CD4-positive, alpha-beta T cell treated with Interferon alpha-2 for 1 hour (primary cell): ENCODE results near the gene ST3GAL4.
A peak's percentile ranks its signal among the peaks of the same experiment; 100 is the strongest.
"Not testable (repeated sequence)": the region's sequence is repeated elsewhere in the genome, so short reads cannot be mapped to it uniquely, and the experiment has no call there.

Source experiments
- DNase-seq, 2 donors: peaks; one replicate each; pipeline ENCODE4 v3.0.0-alpha.2; 2020 to 2022

The ST3GAL4 gene

GRCh38 chr11:126347751-126348668 lies 7.5 kb upstream of the ST3GAL4 start:
- no peak for DNase-seq

GRCh38 chr11:126348806-126349582 lies 6.5 kb upstream of the ST3GAL4 start:
- DNase-seq = no peak

GRCh38 chr11:126350836-126351235 lies 4.7 kb upstream of the ST3GAL4 start:
- no peak for DNase-seq

GRCh38 chr11:126352163-126352562 lies 3.3 kb upstream of the ST3GAL4 start:
- DNase-seq = no peak

- DNase-seq = no peak
Measured at GRCh38 chr11:126352934-126353801, 2.3 kb upstream of the ST3GAL4 start.

- no peak for DNase-seq
Measured at GRCh38 chr11:126354631-126355323, 709 bp upstream of the ST3GAL4 start.

- DNase-seq = peak; percentile 16 to 60
Measured at GRCh38 chr11:126355926-126356897, 726 bp downstream of the ST3GAL4 start.

GRCh38 chr11:126357055-126357962 lies 1.8 kb downstream of the ST3GAL4 start:
- DNase-seq = no peak

GRCh38 chr11:126357969-126358762 lies 2.7 kb downstream of the ST3GAL4 start:
- DNase-seq = no peak

- no peak for DNase-seq
Measured at GRCh38 chr11:126358763-126359160, 3.3 kb downstream of the ST3GAL4 start.

- DNase-seq = no peak
Measured at GRCh38 chr11:126359431-126360048, 4.1 kb downstream of the ST3GAL4 start.

GRCh38 chr11:126360049-126360446 lies 4.6 kb downstream of the ST3GAL4 start:
- no peak for DNase-seq

- no peak for DNase-seq
Measured at GRCh38 chr11:126361400-126361799, 5.9 kb downstream of the ST3GAL4 start.

- DNase-seq = no peak
Measured at GRCh38 chr11:126362879-126363655, 7.6 kb downstream of the ST3GAL4 start.

- no peak for DNase-seq
Measured at GRCh38 chr11:126363706-126364248, 8.3 kb downstream of the ST3GAL4 start.

GRCh38 chr11:126364735-126365134 lies 9.2 kb downstream of the ST3GAL4 start:
- not testable (repeated sequence) for DNase-seq

- not testable (repeated sequence) for DNase-seq
Measured at GRCh38 chr11:126365508-126365907, 10.0 kb downstream of the ST3GAL4 start.
